Neural progenitor cell (in vitro differentiated cells): ENCODE data around the gene TRIM32.

Source experiments
- CTCF ChIP-seq: fragments of 200-600 bp; sonication (generic); IDR thresholded peaks from 2 replicates; pipeline ENCODE4 v1.5.1; 2017; ENCODE audit warnings: antibody characterized with exemption, mild to moderate bottlenecking
- EZH2 ChIP-seq: fragments of 200-600 bp; sonication (generic); IDR thresholded peaks from 2 replicates; pipeline ENCODE4 v1.6.1; 2017; ENCODE audit warnings: antibody characterized with exemption, mild to moderate bottlenecking, moderate library complexity
- EZH2phosphoT487 ChIP-seq: fragments of 200-600 bp; sonication (generic); IDR thresholded peaks from 2 replicates; pipeline ENCODE4 v1.6.1; 2017; ENCODE audit warnings: antibody characterized with exemption

- TF ChIP-seq CTCF (no peak), EZH2 (no peak), EZH2phosphoT487 (no peak)
Measured at GRCh38 chr9:116686135-116686534, 970 bp upstream of the TRIM32 start.
